NCI-H345 treated with DMSO at 0.1 percent for 48 hours (cell line): Measurements from ENCODE around the gene PLA2G4C.

Experiments
- DNase-seq: peaks from one replicate; lab custom pipeline; 2025; ENCODE audit not compliant: unreplicated experiment; lab: John Stamatoyannopoulos, UW

The PLA2G4C gene

DNA sequence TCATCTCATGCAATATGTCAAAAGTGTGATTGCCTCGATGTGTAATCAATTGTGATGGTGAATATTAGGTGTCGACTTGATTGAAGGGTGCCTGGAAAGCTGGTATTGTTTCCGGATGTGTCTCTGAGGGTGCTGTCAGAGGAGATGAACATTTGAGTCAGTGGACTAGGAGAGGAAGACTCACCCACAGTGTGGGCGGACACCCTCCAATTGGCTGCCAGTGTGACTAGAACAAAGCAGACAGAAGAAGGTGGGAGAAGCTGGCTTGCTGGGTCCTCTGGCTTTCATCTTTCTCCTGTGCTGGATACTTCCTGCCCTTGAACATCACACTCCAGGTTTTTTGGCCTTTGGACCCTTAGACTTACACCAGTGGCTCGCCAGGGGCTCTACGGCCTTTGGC, 51.3 kb downstream of the PLA2G4C start:
- no peak for DNase-seq

DNA sequence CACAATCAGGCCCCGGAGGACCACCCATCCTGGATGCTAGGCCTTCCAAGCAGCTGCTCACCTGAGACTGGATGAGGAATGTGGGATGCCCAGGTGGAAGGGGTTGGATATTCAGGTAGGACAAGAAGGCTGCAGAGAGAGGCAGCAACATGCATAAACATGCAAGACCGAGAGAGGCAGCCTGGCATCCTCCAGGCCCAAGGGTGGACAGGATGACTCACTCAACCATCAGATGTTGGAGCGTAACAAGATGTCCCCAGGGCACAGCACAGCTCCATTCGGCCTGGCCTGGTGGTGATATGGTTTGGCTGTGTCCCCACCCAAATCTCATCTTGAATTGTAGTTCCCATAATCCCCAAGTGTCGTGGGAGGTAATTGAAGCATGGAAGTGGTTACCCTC, 56.8 kb downstream of the PLA2G4C start:
- DNase-seq = no peak

GRCh38 chr19:48053076-48053475, 57.5 kb downstream of the PLA2G4C start:
- DNase-seq = no peak

GRCh38 chr19:48051335-48052033, 59.1 kb downstream of the PLA2G4C start:
- no peak for DNase-seq

- no peak for DNase-seq
Measured at GRCh38 chr19:48044561-48044960, 66.1 kb downstream of the PLA2G4C start.

DNA sequence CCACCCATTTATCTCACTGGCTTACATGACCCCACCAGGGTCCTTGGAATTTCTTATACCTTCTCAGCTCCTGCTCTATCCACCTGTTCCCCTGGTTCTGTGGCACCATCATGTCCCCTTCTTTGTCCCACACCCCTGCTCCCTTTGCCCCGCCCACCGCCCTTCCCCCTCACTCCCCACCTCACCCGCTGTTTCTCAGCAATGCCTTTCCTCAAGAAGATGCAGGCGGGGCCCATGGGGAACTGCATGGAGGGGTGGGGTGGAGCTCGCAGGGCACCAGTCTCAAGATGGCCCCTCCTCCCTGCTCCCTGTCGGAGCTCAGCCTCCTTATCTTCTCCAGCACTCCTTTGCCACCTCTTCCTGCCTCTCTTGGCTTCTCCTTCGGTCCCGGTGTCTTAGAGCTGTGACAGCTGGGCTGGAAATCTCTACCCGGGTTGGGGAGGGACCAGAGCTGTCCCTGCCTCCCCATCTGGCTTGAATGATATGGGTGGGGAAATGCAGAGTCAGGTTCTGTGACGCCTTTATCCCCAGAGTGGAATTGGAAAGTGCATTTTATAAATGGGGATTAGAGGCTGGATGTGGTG, 66.8 kb downstream of the PLA2G4C start, which contains the start of gene CABP5:
Gene CABP5, minus strand, starts transcription at position 405 of the 584 bp plus-strand sequence. Its CDS starts 157 bp downstream, at position 248.
- DNase-seq = no peak

GRCh38 chr19:48041877-48042580, 68.6 kb downstream of the PLA2G4C start:
- DNase-seq = no peak

DNA sequence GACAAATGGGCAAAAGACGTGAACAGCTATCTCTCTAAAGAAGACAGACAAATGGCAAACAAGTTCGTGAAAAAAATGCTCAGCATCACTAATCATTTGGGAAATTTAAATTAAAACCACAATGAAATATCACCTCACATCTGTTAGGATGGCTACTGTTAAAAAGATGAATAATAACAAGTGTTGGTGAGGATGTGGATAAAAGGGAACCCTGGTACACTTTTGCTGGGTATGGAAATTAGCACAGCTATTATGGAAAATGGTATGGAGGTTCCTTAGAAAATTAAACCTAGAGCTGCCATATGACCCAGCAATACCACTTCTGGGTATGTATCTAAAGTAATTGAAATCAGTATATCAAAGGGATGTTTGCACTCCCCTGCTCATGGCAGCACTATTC, 73.9 kb downstream of the PLA2G4C start:
- DNase-seq = no peak

- DNase-seq = no peak
Measured at GRCh38 chr19:48033604-48034003, 77.0 kb downstream of the PLA2G4C start.

GRCh38 chr19:48030073-48030472, 80.5 kb downstream of the PLA2G4C start:
- no peak for DNase-seq

DNA sequence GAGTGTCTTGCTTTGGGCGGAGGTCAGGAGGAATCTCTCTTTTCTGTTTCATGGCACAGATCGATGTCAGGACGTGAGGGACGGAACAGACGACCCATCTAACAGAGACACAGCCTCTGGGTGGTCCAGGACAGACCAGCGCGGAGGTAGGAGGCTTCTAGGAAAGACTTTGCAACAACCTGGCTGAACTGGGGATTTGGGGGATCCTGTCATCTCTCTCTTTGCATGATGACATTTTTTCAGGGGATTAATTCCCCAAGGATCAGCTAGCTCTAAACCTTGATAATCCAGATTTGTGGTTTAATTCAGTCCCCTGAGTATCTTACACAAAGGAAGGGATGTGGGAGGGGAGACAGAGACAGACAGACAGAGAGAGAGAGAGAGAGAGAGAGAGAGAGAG, 81.2 kb downstream of the PLA2G4C start:
- DNase-seq = no peak

- DNase-seq = no peak
Measured at GRCh38 chr19:48025480-48025879, 85.1 kb downstream of the PLA2G4C start.

- no peak for DNase-seq
Measured at GRCh38 chr19:48023518-48023917, 87.1 kb downstream of the PLA2G4C start.

DNA sequence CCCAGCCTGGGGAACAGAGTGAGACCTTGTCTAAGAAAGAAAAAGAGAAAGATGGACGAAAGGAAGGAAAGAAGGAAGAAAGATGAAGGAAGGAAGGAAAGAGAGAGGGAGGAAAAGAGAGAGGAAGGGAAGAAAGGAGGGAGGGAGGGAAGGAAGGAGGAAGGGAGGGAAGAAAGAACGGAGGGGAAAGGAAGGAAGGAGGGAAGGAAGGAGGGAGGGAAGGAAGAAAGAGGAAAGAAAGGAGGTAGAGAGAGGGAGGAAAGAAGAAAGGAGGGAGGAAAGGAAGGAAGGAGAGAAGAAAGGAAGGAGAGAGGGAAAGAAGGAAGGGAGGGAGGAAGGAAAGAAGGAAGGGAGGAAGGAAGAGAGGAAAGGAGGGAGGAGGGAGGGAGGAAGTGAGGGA, 87.6 kb downstream of the PLA2G4C start:
- no peak for DNase-seq

GRCh38 chr19:48020686-48021085, 89.9 kb downstream of the PLA2G4C start:
- DNase-seq = no peak

- DNase-seq = no peak
Measured at GRCh38 chr19:48010932-48011758, 99.5 kb downstream of the PLA2G4C start.

DNA sequence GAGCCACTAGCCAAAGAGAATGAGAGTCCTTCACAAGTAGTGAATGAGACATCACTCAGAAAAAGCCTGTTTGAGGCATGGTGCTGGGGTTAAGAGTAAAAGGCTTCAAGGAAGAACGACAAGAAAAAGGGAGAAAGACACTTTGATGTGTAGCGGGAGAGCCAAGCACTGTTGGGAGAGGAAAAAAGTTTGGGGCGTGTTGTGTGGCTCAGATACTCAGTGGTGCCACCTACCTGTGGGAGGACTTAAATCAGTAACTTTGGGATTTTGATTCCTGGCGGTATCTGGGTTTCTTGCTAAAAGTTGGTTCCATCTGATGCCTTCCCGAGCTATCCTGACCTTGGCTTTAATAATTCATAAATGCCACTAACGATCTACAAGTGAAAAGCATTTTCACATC, 103.9 kb downstream of the PLA2G4C start:
- no peak for DNase-seq

DNA sequence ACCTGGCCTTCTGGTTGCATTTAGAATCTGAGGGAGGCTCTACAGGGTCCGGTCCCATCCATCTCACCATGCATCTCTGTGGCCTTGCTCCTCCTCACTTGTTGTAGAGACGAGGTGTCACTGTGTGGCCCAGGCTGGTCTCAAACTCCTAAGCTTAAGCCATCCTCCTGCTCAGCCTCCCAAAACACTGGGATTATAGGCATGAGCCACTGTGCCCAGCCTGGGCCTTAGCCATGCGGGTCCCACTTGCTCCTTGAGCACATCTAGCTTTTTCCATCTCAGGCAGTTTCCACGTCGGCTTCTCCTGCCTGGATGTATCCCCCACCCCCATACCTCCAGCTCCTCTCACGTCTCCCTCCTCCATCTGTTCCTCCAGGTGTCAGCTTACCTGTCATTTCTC, 106.4 kb downstream of the PLA2G4C start:
- DNase-seq = no peak

DNA sequence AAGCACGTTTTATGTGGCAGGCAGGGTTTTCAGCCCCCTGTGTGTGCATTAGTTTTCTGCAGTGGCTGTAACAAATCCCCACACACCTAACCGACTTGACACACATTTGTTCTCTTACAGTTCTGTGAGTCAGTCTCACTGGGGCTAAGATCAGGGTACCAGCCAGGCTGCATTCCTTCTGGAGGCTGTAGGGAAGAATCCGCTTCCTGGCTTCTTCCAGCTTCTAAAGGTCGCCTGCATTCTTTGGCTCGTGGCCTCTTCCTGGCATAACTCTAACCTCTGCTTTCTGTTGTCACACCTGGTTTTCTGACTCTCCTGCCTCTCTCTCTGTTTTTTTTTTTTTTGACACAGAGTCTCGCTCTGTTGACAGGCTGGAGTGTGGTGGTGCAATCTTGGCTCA, 109.8 kb downstream of the PLA2G4C start:
- DNase-seq = no peak

GRCh38 chr19:47998800-47999199, 111.8 kb downstream of the PLA2G4C start:
- no peak for DNase-seq
